NCI-H510A treated with DMSO at 0.1 percent for 48 hours (cell line): ENCODE data around the gene ORM1.
"Not testable (repeated sequence)": the region's sequence is repeated elsewhere in the genome, so short reads cannot be mapped to it uniquely, and the experiment has no call there.

Experiments
- DNase-seq: peaks from one replicate; lab custom pipeline; 2025; lab: John Stamatoyannopoulos, UW

The ORM1 gene

DNA sequence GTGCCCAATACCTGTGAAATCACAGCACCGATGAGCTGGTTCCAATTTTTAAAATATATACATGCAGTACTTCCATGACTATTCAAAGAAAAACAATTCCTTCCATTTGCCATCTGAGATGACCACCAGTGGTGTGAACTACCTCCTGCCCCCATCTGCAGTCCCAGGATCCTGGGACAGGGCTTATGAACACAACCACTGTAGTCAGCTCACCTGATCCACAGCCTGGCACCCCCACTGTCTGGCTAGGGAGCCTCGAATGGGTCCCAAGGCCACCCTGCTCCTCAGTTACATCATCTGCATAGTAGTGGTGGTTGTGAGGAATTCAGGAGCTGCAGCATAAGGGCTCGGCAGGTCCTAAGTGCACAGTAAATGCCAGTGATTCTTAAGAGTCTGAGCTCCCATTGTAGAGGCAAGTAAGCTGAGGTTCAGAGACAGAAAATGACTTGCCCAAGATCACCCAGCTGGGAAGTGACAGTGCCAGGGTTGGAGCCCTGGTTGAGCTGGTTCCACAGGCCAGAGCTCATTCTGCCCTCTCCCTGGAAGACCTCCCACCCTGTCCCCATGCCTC, 2.9 kb downstream of the ORM1 start:
- not testable (repeated sequence) for DNase-seq

DNA sequence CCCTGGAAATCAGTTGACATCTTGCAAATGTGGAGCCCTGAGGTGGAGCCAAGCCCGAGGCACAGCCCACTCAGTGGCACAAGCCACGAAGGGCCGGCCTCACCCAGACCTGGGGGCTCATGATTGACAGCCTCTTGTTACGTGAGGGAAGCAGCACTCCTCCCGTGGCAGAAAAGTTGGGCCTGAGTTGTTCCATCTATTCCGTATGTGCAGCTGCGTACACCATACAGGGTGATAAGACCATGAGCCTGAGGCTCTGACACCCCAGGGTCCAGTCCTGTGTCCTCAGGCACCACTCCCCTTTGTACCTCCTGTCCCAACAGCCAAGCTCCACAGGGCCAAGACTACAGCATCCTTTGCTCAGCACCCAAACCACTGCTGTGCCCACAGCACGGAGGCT, 4.9 kb downstream of the ORM1 start:
- no peak for DNase-seq

DNA sequence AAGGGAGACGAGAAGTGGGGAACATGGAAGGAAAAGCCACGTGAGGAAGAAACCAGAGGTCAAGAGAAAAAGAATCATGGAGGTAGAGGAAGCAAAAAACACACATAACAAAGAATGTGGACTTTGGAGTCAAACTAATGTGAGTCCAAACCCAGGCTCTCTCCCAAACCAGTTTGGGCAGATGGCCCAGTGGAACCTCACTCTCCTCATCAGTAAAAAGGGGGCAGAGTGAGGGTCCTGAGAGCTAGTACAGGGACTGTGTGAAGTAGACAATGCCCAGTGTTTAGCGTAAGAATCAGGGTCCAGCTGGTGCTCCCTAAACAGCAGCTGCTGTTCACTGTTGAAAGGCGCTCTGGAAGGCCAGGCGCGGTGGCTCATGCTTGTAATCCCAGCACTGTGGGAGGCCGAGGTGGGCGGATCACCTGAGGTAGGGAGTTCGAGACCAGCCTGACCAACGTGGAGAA, 5.5 kb downstream of the ORM1 start:
- DNase-seq: not testable (repeated sequence)

DNA sequence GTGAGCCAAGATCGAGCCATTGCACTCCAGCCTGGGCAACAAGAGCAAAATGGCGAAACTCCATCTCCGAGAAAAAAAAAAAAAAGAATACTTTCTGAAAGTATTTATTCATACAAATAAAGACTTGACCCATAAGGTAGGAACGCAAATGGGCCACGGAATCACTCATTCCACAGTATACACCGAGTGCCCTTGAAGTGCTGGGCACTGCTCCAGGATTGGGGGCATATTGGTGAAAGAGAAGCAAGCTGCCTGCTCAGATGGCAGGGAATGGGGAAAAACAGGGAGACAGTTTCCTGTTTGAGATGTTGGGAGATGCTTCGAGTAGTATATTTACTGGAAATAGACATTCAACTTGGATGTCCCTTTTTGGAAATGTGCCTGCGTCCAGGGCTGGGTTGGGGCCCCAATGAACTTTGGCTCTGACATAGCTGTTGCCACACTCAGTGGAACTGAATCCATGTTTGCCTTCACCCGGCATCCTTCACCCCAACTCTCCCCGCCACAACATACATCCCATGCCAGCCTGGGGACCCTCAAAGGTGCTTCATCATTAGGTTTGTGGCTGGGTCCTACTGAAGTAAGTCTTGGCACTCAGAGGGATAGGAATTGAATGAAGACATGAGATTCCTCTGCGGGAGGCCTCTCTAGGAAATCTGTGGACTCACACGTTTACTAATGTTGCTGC, 6.2 kb downstream of the ORM1 start:
- DNase-seq: not testable (repeated sequence)

DNA sequence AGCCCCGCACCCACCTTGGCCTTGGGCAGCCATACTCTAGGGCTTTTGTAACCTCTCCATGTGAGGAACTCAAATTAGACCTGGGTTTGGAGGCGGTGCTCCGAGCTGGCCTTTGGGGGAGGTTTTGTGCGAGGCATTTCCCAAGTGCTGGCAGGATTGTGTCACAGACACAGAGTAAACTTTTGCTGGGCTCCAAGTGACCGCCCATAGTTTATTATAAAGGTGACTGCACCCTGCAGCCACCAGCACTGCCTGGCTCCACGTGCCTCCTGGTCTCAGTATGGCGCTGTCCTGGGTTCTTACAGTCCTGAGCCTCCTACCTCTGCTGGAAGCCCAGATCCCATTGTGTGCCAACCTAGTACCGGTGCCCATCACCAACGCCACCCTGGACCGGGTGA, 6.7 kb downstream of the ORM1 start, which contains the start of gene ORM2:
Gene ORM2, plus strand, starts transcription at position 245 of the 398 bp plus-strand sequence. Its CDS starts 36 bp downstream, at position 281.
- not testable (repeated sequence) for DNase-seq

DNA sequence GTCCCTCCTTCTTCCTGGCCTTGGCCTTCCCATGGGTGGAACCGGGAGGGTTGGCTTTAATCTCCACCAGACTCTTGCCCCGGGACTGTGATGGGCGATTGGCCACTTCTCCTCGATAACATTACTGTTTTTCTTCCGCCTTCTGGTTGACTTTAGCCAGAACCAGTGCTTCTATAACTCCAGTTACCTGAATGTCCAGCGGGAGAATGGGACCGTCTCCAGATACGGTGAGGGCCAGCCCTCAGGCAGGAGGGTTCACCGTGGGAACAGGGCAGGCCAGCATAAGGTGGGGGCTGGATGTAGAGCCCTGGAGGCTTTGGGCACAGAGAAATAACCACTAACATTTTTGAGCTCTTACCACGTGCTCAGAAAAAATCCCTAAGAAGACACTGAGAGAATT, 7.7 kb downstream of the ORM1 start:
- no peak for DNase-seq

DNA sequence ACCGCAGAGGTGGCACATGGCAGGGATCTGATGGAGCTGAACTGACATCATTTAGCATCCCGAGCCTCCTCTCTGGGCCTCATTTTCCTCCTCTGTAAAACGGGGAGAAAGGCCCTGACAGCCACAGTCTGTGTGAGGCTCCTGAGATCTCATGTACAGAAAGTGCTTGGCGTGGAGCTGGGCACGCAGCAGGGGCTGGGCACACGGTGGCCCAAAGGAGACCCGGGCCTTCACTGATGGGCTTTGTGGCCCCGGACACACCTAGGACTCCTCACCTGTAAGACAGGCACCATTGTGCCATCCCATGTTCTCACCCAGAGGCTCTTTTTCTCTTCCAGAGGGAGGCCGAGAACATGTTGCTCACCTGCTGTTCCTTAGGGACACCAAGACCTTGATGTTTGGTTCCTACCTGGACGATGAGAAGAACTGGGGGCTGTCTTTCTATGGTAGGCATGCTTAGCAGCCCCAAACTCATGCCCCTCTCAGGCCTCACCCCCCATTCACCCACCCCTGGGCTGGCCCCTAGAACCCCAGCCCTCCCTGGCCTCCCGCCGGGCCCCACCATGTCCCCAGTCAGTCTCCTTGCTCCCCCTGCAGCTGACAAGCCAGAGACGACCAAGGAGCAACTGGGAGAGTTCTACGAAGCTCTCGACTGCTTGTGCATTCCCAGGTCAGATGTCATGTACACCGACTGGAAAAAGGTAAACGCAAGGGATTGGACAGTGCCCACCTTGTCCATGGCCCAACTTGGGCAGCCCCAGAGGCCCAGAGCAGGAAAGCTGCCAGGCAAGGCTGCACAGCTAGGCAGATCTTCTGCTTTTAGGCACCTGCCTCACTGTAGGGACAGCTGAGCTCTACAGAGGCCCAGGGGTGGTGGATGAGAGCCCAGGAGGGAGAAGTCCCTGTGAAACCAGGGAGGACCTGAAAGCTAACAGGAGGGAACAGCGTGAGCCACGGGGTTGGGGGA, 8.6 kb downstream of the ORM1 start:
- not testable (repeated sequence) for DNase-seq

DNA sequence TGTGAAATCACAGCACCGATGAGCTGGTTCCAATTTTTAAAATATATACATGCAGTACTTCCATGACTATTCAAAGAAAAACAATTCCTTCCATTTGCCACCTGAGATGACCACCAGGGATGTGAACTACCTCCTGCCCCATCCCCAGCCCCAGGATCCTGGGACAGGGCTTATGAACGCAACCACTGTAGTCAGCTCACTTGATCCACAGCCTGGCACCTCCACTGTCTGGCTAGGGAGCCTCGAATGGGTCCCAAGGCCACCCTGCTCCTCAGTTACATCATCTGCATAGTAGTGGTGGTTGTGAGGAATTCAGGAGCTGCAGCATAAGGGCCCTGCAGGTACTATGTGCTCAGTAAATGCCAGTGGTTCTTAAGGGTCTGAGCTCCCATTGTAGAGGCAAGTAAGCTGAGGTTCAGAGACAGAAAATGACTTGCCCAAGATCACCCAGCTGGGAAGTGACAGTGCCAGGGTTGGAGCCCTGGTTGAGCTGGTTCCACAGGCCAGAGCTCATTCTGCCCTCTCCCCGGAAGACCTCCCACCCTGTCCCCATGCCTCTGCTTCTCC, 9.7 kb downstream of the ORM1 start:
- not testable (repeated sequence) for DNase-seq

DNA sequence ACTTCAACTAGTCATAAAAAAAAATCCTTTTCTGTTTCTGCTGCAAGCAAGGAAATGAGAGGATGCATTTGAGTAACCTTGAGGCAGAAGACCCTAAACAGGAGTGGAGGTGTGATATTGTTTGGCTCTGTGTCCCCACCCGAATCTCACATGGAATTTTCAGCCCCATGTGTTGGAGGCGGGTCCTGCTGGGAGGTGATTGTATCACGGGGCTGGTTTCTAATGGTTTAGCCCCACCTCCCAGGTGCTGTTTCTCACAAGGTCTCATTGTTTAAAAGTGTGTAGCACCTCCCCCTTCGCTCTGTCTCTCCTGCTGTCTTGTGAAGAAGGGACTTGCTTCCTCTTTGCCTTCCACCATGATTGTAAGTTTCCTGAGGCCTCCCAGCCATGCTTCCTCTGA, 10.8 kb downstream of the ORM1 start:
- not testable (repeated sequence) for DNase-seq

DNA sequence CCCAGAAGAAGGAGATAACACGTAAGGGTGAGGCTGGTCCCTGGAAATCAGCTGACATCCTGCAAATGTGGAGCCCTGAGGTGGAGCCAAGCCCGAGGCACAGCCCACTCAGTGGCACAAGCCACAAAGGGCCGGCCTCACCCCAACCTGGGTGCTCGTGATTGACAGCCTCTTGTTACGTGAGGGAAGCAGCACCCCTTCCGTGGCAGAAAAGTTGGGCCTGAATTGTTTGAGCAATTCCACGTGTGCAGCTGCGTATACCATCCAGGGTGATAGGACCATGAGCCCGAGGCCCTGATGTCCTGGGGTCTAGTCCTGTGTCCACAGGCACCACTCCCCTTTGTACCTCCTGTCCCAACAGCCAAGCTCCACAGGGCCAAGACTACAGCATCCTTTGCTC, 11.6 kb downstream of the ORM1 start:
- no peak for DNase-seq

DNA sequence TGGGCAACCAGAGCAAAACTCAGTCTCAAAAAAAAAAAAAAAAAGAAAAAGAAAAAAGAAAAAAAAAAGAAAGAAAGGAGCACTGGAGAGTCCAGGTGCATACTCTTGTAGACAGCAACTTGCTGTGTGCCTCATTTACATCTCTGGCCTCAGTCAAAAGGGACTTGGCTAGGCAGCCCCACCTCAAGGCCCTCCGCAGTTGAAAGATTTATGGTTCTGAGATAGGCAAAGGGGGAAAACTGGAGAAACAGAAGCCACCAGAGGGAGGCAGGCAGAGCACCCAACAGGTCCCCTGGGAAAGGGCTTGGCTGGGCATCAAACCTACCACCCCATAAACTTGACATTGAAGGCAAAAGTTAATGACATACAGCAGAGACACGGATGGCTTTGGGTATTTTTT, 12.8 kb downstream of the ORM1 start:
- DNase-seq: no peak

DNA sequence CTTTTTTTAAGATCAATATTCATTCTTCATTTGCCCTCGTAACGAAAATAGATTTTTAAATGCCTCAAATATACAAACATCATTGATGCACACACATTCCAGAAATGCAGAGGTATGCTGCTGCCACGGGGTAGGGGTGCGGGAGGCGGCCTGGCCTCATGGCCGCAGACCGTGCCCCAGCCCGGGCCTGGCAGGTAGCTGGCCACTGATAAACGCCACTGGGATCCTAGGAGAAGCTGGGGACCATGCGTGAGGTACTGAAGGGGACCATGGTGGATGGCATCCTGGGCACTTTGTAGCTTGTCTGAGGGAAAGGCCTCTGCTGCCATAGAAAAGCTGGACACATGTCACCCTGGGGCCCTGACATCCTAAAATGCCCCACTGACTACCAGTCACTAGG, 13.3 kb downstream of the ORM1 start:
- no peak for DNase-seq

DNA sequence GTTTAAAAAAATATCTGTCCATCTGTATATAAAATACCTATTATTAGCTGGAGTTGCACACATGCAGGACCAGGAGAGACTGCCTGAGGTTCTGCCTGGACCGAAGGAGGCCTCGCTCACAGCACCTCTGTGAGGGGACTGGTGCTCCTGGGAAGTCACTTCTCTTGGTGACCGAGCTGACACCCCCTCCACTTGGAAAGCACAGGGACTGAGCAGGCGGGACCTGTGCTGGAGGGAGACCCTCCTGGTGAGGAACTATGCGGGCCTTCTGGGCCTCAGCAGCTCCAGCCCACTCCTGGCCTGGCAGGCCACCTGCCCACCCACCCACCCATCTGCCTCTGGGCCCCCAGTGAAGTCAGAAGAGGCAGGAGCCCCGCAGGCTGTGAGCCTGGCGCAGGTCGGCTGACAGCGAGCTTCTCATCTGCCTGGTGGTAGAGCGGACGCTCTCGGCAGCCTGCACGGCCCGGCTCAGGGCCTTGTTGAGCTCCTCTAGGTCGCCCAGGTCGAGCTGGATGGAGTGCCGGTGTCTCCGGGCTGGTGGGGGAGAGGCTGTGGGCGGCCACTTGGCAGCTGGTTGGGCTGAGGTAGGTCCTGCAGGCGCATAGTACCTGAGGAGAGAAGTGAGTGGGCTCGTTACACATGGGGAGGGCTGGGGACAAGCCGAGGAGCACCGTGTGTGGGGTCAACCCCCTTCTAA, 13.9 kb downstream of the ORM1 start:
- no peak for DNase-seq

DNA sequence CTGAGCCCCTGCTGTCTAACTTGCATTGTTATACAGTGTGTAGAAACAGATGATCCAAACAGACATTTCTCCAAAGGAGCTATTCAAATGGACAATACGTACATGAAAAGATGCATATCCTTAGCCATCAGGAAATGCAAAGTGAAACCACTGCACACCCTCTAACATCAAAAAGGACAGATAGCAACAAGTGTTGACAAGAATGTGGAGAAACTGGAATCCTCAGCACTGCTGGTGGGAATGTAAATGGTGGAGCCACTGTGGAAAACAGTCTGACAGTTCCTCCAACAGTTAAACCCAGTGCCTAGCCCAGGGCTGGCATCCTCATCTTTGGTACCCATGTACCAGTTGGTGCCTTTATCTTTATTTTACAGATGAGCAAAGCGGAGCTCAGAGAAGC, 15.3 kb downstream of the ORM1 start:
- DNase-seq: no peak

DNA sequence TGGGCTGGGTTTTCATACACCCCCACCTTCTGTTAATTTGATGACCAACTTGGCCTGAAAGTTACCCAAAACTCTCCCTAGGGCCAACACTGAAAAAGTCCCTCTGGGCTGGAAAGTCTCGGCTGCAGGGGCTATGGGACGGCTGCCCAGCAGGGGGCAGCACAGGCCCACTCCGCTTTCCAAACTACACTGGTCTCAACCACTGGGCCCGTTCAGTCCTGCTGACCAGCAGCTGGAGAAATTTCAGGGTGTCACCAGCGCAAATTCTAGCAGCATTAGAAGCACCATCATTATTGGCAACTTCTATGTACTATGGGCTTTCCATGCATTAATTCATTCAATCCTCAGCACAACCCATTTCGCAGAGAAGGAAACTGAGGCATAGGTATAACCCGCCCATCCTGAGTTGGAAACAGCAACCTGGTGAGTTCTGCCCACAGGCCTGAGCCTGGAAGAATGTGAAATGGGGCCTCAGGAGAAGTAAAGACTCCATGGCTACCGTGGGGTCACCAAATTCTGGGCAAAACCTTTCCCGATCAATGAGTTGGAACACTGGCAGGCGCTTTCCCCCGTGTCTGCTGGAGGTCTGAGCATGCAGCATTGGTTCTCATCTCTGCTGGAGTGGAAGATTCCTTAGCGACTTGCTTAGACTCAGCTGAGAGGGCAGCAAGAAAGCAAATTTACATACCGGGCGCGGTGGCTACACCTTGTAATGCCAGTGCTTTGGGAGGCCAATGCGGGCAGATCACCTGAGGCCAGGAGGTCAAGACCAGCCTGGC, 16.4 kb downstream of the ORM1 start:
- peak; percentile 8 for DNase-seq

DNA sequence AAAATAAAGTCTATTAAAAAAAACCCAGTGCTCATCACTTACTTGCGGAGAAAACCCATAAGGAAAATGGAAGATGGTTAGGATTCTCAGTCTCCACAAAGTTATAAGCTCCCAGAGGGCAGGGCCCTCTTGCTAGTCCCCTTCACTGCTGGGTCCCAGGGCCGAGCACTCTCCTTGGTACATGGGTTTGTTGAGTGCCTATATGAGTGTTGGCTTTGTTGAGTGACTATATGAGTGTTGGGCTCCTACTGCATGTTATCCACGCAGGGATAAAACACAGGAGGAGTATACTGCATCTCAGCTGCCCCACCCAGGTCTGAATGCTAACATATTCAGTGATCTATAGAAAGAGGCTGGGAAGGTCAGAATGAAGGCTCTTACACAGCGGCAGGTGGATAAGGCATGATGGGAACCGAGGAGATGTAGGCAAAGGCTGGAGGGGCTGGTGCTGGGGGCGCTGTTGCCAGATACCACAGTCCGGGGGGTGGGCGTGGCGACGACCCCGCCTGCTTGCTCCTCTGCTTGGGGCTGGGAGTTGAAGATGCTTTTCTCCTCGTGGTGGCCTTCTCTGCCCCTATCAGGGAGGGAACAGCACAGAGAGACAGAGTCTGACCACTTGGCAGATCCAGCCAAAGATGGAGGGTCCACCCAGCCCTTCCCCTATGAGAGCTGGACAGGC, 18.4 kb downstream of the ORM1 start:
- no peak for DNase-seq

DNA sequence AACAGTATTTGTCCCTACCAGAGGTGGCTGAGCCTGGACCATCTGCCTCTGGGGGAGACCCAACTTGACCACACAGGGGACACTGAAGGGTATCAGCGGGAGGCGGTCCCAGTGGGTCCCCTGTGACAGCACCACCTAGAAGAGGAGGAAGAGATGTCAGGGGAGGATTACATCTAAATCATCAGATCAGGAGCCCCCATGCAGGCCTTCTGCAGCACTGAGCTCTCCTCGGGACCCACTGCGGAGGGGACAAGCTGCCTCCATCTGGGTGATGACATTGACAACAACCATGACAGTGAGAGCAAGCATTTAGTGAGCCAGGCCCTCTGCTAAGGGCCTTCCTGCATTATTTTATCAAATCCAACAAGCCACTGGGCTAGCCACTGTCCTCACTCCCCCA, 19.1 kb downstream of the ORM1 start:
- DNase-seq: no peak

DNA sequence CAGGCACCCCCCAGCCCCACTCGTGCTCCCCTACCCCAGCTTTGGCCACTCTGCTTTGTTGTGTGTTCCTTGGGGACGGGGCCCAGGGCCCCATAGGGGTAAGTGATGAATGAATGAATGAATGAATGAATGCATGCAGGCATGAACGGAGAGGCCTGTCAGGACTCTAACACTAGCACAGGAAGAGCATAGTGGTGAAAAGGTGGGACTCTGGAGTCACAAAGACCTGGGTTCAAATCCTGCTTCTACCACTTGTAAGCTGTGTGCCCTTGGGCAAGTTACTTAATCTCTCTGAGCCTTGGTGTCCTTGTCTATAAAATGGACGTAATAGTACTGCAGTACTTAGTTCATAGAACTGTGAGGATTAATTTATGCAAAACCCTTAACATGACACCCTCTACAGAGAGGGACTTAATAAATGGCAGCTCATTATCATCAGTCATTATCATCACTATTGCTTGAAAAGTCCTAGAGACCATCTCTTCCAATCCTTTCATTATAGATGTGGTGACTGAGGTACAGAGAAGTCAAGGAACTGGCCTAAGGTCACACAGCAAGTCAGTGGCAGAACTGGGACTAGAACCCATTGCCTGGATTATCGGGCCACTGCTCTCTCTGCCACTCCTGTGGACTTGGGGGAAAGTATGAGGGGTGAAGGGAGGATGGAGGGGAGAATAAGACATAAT, 20.0 kb downstream of the ORM1 start:
- DNase-seq: no peak

DNA sequence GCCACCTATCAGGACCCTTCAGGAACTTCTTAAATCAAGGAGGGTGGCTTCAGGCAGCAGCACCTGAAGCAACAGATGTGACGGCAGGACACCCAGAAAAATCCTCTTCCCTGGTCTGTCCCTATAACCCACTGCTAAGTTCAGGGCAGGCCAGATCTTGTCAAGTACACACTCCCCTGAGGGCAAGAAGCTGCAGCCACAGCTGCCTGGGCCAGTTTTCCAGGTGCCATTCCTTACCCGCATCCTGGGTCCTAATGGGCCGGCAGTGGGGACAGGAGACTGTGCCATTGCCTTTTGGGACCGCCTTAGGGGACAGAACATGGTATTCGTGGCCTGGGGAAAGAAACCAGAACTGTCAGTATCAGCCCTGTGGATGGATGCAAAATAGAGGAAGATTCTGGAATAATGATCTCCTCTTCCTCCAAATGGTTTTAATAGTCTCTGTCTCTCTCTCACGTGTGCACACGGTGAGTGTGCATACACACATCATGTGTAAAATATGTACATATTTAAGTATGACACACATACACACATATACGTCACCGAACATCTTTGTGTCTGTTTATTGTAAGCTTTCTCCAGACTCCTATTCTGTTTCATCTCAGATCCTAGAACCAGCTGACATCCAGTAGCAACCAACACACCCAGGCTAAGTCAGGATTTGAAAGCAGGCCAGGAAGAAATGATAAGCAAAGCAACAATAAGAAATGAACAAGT, 20.7 kb downstream of the ORM1 start:
- no peak for DNase-seq
